Keratinocyte (primary cell): ENCODE data around the gene IL21R.
"Not testable (repeated sequence)": the region's sequence is repeated elsewhere in the genome, so short reads cannot be mapped to it uniquely, and the experiment has no call there.

Source experiments
- CTCF ChIP-seq, 3 experiments: IDR thresholded peaks in 1 of 3; conservative IDR thresholded peaks in 1 of 3; optimal IDR thresholded peaks in 1 of 3; 2 replicates in 2 of 3; 3 replicates in 1 of 3; pipeline versions ENCODE3 to v1.5.1; 2011; ENCODE audit warnings: low read length in 3 of 3, mild to moderate bottlenecking in 3 of 3, moderate library complexity in 2 of 3, control low read depth in 1 of 3, inconsistent platforms in 1 of 3; ENCODE audit not compliant: insufficient read depth in 2 of 3; ENCODE audit errors: extremely low read depth in 1 of 3
- EZH2 ChIP-seq: IDR thresholded peaks from one replicate; pipeline ENCODE4 v1.6.1; 2012; ENCODE audit warnings: inconsistent platforms, mild to moderate bottlenecking, low read length, moderate library complexity

GRCh38 chr16:27435146-27435545, 33.2 kb downstream of the IL21R start:
- TF ChIP-seq CTCF (optimal IDR thresholded peaks at IDR 0.05 in 1 of 3, IDR thresholded peaks at IDR 0.05 in 1 of 3, conservative IDR thresholded peaks at IDR 0.05 in 1 of 3; ENCODE audit: extremely low read depth in 1 of 3, insufficient read depth in 2 of 3, low read length in 3 of 3); EZH2: not testable (repeated sequence)
